HL-60/S4 (cell line): ENCODE measurements around the gene SDCCAG8.
"Not testable (repeated sequence)": the region's sequence is repeated elsewhere in the genome, so short reads cannot be mapped to it uniquely, and the experiment has no call there.

Experiments used
- in situ Hi-C: fragments of 300-500 bp; cut with MboI; formaldehyde crosslinking; loops from 2 replicates; pipeline ENCODE4 v1.14.3; 2022; ENCODE audit warnings: low sequenced_read_pairs

The SDCCAG8 gene

GRCh38 chr1:243323491-243323890 is 67.7 kb downstream of the SDCCAG8 start:
- in situ Hi-C loops = loop anchor here (25.0 kb wide), 1 partner anchor 861 kb away; no protein-coding TSS in a partner anchor

DNA sequence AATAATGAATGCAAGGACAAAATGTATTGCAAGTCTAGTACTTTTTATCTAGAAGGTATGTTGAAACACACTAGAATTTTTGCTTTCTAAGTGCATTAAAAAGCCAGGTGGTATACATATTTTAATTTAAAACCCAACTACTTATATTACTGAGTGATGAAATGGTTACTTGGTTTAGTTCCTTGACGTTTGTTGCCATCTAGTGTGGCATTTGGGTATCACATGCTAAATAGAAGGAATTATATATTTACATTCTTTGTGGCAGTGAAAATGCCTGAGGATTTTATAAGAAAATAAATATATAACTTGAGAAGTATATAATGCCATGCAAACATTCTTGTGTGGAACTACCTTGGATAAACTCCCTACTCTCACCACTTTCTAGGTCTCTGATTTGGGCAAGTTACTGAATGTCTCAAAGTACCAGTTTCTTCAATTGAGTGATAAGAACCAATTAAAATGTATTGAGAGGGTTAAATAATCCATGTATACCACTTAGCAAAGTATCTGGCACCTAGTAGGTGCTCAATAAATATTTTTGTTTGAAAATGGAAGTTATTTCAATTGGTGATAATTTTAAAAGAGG is 69.6 kb downstream of the SDCCAG8 start:
- in situ Hi-C loops = no loop called here

DNA sequence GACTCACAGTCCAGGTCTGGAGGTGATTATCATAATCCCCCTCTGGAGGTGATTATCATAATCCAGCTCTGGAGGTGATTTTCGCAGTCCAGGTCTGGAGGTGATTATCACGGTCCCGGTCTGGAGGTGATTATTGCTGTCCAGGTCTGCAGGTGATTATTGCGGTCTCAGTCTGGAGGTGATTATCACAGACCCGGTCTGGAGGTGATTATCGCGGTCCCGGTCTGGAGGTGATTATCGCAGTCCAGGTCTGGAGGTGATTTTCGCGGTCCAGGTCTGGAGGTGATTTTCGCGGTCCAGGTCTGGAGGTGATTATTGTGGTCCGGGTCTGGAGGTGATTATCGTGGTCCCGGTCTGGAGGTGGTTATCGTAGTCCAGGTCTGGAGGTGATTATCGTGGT is 76.6 kb downstream of the SDCCAG8 start:
- in situ Hi-C loops = no loop called here

GRCh38 chr1:243335292-243335691 is 79.5 kb downstream of the SDCCAG8 start:
- in situ Hi-C loops = no loop called here

GRCh38 chr1:243336163-243336562 is 80.3 kb downstream of the SDCCAG8 start:
- in situ Hi-C loops = no loop called here

DNA sequence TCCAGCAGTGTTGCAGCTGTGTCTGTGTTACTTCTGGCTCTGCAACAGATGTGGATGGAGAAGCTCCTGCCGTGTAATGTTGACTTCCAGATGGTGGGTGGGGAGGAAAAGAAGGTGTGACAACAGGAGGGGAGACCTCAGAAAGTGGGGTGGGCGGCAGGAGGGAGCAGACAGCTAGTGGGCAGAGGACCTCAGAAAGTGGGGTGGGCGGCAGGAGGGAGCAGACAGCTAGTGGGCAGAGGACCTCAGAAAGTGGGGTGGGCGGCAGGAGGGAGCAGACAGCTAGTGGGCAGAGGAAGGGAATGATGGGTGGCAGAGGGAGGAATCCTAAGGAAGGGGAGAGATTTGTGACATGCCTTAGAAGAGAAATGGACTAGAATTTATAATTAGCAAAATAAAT is 83.0 kb downstream of the SDCCAG8 start:
- in situ Hi-C loops = not testable (repeated sequence)

DNA sequence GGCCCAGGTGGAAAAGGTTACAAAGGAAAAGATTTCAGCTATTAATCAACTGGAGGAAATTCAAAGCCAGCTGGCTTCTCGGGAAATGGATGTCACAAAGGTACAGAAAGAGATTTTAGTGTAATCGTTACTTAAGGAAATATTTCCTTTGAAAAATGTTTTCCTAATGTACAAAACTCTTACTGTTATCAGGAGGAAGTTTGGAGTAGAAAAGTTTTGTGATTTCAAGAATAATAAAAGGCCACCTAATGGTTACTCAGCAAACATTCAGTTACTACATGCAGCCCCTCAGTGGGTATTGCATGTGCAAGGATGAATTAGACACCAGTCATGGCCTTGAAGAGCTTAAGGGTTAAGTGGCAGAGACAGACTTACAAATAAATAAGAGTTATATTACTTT is 85.2 kb downstream of the SDCCAG8 start:
- in situ Hi-C loops = loop anchor here (5.0 to 10.0 kb wide), 2 partner anchors 404 to 926 kb away; no protein-coding TSS in a partner anchor

- in situ Hi-C loops = loop anchor here (5.0 to 10.0 kb wide), 2 partner anchors 401 to 923 kb away; no protein-coding TSS in a partner anchor
Measured at GRCh38 chr1:243343970-243344937, 88.4 kb downstream of the SDCCAG8 start.

DNA sequence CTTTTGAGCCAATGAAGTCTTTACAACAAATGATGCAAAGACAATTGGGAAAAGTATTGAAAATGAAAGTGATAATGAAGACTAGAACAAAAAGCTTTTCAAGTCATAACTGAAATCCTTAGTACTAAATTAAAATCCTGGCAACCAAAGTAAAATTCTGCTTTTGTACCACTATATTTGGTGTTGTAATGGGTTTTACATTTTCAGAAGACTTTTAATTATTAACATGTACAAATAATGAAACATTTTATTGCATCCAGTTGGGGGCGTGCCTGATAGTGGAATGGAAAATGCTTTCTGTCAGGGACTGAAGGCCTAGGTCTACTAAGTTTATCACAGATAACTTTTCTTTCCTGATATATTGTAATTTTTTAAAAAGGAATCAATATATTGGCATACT is 89.4 kb downstream of the SDCCAG8 start:
- in situ Hi-C loops = loop anchor here (10.0 kb wide), 1 partner anchor 400 kb away; no protein-coding TSS in a partner anchor

GRCh38 chr1:243346016-243346415 is 90.2 kb downstream of the SDCCAG8 start:
- in situ Hi-C loops = loop anchor here (10.0 kb wide), 1 partner anchor 399 kb away; no protein-coding TSS in a partner anchor

DNA sequence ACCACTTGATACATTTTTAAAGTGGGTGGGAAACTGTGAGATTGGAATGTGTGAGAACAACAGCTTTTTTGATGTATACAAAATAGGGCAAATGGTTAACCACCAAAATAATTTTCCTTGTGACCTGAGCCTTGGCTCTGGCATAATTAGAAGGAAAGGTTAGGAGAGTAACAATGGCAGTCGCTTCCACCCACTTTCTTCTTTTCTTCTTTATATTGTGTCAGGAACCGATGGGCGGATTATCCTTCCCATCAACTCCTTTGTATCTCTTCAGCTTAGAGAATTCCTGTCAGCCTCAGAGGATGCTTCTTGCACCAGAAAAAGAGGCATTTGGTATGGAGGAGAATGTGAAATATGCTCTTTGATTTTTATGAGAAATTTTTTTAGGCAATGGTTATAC is 90.6 kb downstream of the SDCCAG8 start:
- in situ Hi-C loops = loop anchor here (10.0 kb wide), 1 partner anchor 398 kb away; no protein-coding TSS in a partner anchor

GRCh38 chr1:243348331-243348730 is 92.5 kb downstream of the SDCCAG8 start:
- in situ Hi-C loops = loop anchor here (10.0 kb wide), 1 partner anchor 396 kb away; no protein-coding TSS in a partner anchor

DNA sequence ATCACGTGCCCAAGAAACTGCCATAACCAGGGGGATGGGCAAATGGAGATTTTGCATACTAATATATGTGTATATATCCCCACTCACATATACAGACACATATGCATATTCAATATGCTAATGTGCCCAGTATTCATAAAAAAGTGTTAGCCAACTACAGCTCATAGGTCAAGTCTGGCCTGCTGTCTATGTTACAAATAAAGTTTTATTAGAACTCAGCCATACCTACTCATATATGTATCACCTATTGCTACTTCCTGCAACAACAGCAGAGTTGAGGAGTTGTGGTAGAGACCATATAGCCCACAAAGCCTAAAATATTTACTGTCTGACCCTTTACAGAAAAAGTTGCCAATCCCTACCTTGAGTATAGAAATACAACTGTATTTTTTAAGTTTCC is 93.3 kb downstream of the SDCCAG8 start:
- in situ Hi-C loops = loop anchor here (10.0 kb wide), 1 partner anchor 396 kb away; no protein-coding TSS in a partner anchor

- in situ Hi-C loops = no loop called here
Measured at GRCh38 chr1:243351337-243351736, 95.5 kb downstream of the SDCCAG8 start.

DNA sequence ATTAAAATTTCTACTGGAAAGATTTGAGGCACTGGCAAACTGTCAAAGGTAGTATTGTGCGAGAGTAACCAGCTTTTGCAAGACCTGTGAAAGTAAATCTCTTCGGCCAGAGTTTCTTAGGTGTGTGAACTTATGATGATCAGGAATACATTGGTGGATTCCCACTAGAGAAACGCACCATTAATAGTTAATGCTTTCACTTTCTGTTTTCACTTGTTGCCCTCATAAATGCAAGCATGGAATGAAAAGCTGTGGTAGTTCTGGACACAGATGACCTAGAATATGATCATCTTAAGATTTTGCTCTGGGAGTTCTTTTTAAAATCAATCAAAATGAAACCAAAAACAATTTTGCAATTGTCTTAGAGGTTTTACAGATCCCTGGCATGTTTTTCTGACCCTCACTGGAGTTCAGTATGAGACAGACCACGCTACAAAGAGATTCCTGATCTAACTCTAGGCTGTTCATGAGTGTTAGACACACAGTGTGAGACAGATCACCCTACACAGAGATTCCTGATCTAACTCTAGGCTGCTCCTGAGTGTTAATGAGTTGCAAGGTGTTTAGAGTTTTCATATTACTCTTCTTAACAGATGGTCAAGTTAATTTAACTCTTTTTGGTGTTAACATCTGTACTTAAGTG is 98.8 kb downstream of the SDCCAG8 start:
- in situ Hi-C loops = no loop called here

- in situ Hi-C loops = no loop called here
Measured at GRCh38 chr1:243363832-243364231, 108.0 kb downstream of the SDCCAG8 start.

DNA sequence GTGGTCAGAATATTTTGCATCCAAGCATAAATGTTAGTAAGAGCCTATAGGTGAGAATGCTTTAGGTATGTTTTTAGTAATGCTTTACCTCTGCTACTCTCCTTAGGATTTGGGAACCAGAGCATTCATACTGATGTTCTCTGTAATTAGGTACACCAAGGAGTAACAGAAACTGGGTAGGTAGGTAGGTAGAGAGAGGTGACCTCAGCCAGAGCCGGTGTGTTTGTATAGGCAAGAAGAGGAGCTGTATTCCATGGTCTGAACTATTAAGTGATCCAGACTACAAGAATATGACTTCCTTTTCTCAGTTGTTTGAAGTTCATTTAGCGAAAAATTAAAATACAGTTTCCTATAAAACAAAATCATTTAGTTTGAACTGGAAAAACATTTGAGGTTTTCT is 108.5 kb downstream of the SDCCAG8 start:
- in situ Hi-C loops = no loop called here

DNA sequence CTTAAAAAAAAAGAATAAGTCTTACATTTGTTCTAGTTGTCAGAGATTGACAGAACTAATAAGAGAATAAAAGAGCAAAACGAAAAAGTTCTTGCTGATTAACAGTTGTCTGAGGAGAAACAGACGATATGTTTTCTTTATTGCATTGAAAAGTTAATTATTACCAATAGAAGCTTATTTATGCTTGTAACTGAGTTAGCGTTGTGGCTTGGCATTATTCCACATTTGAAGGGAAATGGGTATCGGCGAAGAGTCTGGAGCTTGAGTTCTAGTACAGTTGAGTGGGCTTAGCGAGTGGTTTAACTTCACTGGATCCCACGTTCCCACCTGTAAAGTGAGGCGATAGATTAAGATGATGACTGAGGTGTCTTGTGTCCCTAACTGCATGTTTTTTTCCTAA is 109.0 kb downstream of the SDCCAG8 start:
- in situ Hi-C loops = no loop called here

DNA sequence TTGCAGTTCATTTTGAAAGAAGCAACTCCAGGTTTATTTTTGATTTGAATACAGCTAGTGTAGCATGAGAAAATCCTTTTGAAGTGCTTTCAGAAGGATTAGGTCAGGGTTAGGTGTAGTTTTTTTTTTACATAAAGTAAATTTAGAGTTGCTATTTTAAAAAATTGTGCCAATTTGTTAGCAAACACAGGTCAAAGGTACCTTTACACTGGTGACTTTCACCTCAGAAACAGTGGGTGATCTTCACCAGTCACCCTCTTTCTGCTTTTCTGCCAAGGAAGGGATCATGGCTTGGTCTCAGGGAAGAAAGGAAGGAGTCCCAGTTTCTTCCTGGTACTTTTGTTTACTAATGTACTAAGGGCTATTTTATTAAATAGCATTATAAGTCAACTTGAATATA is 111.5 kb downstream of the SDCCAG8 start:
- in situ Hi-C loops = no loop called here

- in situ Hi-C loops = no loop called here
Measured at GRCh38 chr1:243374412-243374811, 118.6 kb downstream of the SDCCAG8 start.

DNA sequence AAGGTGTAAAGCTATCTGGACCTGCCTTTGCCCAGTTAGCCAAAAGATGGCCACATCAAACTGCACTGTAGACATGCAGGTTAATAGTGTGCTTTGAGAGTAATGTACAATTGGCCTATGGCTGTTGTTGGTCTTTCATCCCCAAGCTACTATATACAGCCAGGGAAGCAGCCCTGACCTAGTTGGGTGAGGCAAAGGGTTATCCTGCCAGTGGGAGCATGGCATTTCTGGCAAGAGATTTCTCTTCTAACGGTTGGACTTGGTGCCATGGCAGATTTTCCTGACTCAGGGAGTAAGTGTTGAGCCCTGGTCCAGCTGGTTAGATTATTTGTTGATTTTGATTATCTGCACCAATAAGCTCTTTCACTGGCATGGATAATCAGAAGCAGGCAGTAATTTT is 119.8 kb downstream of the SDCCAG8 start:
- in situ Hi-C loops = no loop called here
